CD4-positive, alpha-beta T cell treated with Interleukin-15 for 4 hours (primary cell): ENCODE results near the gene COA8.

Experiments used
- DNase-seq: peaks from one replicate; pipeline ENCODE4 v3.0.0-alpha.2; 2020; ENCODE audit warnings: low spot score

Gene COA8

GRCh38 chr14:103537175-103537990 lies 25.4 kb upstream of the COA8 start:
- DNase-seq: no peak

GRCh38 chr14:103538291-103539055 lies 24.3 kb upstream of the COA8 start:
- no peak for DNase-seq

- no peak for DNase-seq
Observed at GRCh38 chr14:103539056-103539825, 23.5 kb upstream of the COA8 start.

DNA sequence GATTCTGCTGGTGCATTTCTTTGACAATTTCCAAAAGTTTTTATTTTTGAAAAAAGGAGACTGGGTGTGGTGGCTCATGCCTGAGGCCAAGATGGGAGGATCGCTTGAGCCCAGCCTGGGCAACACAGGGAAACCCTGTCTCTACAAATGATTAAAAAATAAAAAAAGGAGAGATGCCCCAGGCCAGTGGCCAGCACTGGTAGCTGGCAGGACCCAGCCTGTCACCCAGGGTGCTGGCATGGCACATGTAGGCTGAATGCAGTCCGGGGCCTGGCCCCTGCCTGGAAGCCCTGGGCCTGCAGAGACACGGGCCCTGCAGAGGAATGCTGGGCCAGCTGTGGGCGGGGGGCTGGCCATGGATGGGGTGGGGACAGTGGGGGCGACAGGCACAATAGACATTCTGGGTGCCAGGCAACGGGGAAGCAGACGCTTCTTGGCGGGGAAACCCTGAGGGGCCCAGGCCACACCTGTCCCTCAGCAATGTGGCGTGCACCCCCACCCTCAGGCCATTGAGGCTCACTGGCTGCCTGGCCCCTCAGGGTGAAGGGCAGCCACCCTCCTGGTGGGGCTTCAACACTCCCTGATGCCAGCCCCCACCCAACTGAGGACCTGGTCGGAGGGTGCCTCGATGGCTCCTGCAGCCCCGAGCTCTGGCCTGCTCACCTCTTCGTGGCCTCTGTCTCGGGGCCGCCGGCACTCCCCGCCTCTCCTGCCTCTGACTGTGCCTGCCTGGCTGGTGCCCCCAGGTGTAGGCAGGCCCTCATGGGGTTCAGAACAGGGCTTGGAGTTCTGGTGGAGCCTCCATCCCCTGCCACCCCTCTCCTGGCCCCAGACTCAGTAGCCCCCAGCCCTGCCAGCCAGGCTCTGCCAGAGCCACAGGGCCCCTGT lies 21.7 kb upstream of the COA8 start:
- no peak for DNase-seq

DNA sequence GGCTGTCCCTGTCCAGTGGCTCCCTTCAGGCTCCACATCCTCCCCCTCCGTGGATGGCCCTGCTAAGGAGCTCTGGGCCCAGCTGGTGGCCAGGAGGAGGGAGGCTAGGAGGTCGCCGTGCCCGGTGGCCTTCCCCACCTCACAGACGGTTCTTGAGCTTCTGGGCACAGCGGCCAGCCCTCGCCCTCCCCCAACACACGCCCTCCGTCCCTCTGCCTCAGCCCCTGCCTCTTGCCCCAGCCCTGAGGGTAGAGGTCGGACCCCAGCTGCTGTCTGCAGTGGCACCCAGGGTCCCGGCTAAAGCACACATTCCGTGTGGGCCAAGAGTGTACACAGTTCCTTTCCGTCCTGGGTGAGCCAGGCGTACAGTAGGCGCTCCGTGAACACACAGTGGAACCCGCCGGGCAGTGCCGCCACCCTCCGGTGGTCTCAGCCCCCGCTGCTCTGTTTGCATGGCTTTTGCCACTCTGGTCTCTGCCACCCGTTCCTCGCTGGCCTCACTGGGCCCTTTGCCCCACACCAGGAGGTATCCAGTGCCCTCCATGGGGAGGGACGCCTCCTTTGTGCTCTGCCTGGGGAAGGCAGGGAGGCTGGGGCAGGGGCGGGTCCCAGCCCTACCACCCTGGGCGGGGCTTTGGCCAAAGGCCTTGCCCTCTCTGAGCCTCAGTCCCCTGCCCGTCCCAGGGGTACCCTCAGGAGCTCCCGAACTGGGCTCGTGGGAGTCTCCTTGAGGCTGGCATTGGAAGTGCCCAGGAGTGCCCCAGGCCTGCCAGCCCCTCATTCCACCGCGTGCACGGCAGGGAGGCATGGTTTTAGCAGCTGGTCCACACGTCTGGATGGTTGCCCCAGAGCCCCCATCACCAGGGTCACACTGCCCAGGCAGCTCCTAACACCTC lies 20.8 kb upstream of the COA8 start:
- DNase-seq: no peak

GRCh38 chr14:103542605-103543088 lies 20.1 kb upstream of the COA8 start:
- DNase-seq: no peak

- DNase-seq: no peak
Observed at GRCh38 chr14:103543140-103543539, 19.6 kb upstream of the COA8 start.

- no peak for DNase-seq
Observed at GRCh38 chr14:103543721-103544387, 18.9 kb upstream of the COA8 start.

- DNase-seq: no peak
Observed at GRCh38 chr14:103544388-103545218, 18.2 kb upstream of the COA8 start.

DNA sequence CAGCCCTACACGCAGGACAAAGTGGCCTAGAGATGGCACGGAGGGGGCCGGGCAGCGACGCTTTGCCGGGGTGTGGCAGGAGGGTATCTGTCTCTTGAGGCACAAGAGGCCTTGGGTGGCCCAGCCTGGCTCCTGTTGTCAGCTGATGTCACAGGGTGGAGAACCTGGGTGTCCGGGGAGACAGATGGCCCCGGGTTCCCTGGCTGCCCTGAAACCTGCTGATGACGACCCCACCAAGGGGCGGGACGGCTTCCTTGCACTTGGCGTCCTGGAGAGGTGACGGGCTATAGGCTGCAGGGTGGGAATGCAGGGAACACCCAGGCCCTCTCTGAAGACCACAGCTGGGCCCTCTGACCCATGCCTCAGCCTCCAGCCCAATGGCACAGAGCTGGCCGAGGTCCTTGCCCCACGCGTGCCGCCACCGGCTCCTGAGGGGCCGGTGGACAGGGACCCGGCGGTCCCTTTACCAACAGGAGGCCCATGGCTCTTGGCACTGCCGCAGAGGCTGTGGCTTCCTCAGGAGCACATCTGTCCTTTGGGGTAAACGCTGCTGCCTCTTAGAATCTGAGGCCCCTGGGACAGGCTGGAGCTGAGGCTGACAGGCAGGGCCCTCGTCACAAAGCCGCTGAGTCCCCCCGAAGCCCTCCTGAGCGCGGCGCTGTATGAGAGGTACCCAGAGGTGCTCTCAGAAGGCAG lies 17.4 kb upstream of the COA8 start:
- no peak for DNase-seq

- no peak for DNase-seq
Observed at GRCh38 chr14:103545915-103546651, 16.7 kb upstream of the COA8 start.

- DNase-seq: peak; percentile 75
Observed at GRCh38 chr14:103546652-103547454, 15.9 kb upstream of the COA8 start.

GRCh38 chr14:103547455-103547940 lies 15.3 kb upstream of the COA8 start:
- no peak for DNase-seq

GRCh38 chr14:103547941-103548462 lies 14.8 kb upstream of the COA8 start:
- DNase-seq: no peak

- no peak for DNase-seq
Observed at GRCh38 chr14:103548463-103549351, 14.1 kb upstream of the COA8 start.
